GM12891 (cell line): Measurements from ENCODE around the gene THSD8.
"Not testable (repeated sequence)": the region's sequence is repeated elsewhere in the genome, so short reads cannot be mapped to it uniquely, and the experiment has no call there.

Experiments used
- DNase-seq: peaks from one replicate; pipeline ENCODE4 v3.0.0; 2011; ENCODE audit warnings: low spot score; ENCODE audit not compliant: insufficient read length
- FAIRE-seq: peaks from 2 replicates; lab custom pipeline; 2011; peaks lifted over from hg19 to GRCh38; lab: Jason Lieb, UNC
- PAX5 ChIP-seq: IDR thresholded peaks from 2 replicates; pipeline ENCODE4 v1.6.1; 2011; ENCODE audit warnings: low read length, moderate library complexity, mild to moderate bottlenecking; ENCODE audit not compliant: insufficient read depth, severe bottlenecking
- POLR2A ChIP-seq: IDR thresholded peaks from 2 replicates; pipeline ENCODE4 v1.6.1; 2011; ENCODE audit warnings: low read depth, low read length, control low read depth
- POLR2AphosphoS5 ChIP-seq: IDR thresholded peaks from 2 replicates; pipeline ENCODE4 v1.6.1; 2011; ENCODE audit warnings: low read depth, low read length, control low read depth
- POU2F2 ChIP-seq: IDR thresholded peaks from 2 replicates; pipeline ENCODE4 v1.6.1; 2011; ENCODE audit warnings: low read depth, mild to moderate bottlenecking, control low read depth, low read length, moderate library complexity
- SPI1 ChIP-seq: IDR thresholded peaks from 2 replicates; pipeline ENCODE4 v1.6.1; 2011; ENCODE audit warnings: low read depth, low read length, control low read depth
- TAF1 ChIP-seq: IDR thresholded peaks from 2 replicates; pipeline ENCODE4 v1.6.1; 2011; ENCODE audit warnings: low read depth, low read length, control low read depth

Gene THSD8

GRCh38 chr19:12791345-12792050, 10.4 kb upstream of the THSD8 start, which contains the start of gene JUNB:
Gene JUNB (plus strand): TSS chr19:12791486. CDS start chr19:12791772, 286 bp downstream.
- FAIRE-seq (peak; percentile 95), DNase-seq (no peak)
- peak; percentile 54 for TF ChIP-seq SPI1
- peak; percentile 100 for TF ChIP-seq POLR2AphosphoS5
- peak; percentile 100 for TF ChIP-seq POLR2A
- peak; percentile 98 for TF ChIP-seq TAF1
- peak; percentile 64 for TF ChIP-seq PAX5
- TF ChIP-seq POU2F2, result peak; percentile 99

- TF ChIP-seq TAF1 (peak; percentile 42; the same call in 1 of the 2 replicates), POU2F2 (no peak), PAX5 (no peak), SPI1 (0 out of 2 replicates have a peak, but pooled peaks have one; percentile 18), POLR2AphosphoS5 (peak; percentile 87; the same call in 1 of the 2 replicates), POLR2A (peak; percentile 81; the same call in 1 of the 2 replicates)
- DNase-seq (no peak), FAIRE-seq (peak; percentile 84)
These were observed 9.6 kb upstream of the THSD8 start for GRCh38 chr19:12792051-12792852.

DNA sequence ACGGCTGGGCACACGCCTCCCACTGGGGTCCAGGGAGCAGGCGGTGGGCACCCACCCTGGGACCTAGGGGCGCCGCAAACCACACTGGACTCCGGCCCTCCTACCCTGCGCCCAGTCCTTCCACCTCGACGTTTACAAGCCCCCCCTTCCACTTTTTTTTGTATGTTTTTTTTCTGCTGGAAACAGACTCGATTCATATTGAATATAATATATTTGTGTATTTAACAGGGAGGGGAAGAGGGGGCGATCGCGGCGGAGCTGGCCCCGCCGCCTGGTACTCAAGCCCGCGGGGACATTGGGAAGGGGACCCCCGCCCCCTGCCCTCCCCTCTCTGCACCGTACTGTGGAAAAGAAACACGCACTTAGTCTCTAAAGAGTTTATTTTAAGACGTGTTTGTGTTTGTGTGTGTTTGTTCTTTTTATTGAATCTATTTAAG, 9.0 kb upstream of the THSD8 start:
- TF ChIP-seq POLR2AphosphoS5 (no peak), POLR2A (no peak), SPI1 (no peak), TAF1 (no peak), PAX5 (no peak), POU2F2 (no peak)
- DNase-seq, result no peak
- FAIRE-seq, result no peak

DNA sequence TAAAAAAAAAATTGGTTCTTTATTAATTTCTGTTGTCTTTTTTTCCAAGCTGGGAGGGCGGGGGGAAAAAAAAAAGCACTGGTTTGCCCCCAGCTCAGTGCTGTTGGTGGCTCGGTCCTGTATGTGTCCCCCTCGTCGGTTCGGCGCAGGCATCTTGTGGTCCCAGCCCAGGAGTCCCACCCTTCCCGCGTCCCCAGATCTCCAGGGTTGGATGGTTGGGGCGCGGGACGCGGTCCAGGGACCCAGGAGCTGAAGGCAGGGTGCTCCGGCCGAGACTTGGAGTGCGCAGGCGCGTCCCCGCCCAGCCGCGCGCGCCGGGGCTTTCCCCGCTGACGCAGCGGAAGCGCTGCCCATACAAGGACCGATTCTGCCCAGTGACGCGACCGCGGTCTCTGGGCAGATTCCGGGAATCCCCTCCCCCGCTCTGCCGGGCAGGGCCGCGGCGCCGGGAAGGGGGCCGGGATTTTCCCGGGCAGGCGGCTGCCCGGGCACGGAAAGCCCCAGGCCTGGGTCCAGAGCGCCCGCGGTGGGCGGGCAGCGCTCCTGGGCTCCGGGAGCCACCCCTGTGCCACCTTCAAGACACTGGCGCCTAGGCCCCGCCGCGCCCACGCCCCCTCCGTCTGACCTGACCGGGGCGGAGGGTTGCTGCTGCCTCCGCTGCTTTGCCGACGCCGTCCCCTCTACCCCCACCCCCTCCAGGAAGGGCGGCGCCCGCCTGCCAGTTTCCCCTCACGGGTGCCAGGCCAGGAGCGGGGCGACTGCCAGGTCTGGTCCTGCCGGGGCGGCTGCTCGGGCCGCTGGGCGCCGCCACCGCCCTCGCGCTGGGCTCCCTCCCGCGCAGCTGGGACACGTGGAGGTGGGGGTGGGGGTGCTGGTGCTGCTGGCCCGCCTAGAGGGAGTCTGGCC, 8.3 kb upstream of the THSD8 start:
- DNase-seq (peak; percentile 86), FAIRE-seq (peak; percentile 96)
- TF ChIP-seq PAX5 (peak; percentile 10), POLR2A (peak; percentile 85), SPI1 (no peak), TAF1 (peak; percentile 18; the same call in 1 of the 2 replicates), POLR2AphosphoS5 (peak; percentile 94), POU2F2 (peak; percentile 85; the same call in 1 of the 2 replicates)

- TF ChIP-seq TAF1 (no peak), SPI1 (peak; percentile 16; the same call in 1 of the 2 replicates)
These were observed 7.5 kb upstream of the THSD8 start for GRCh38 chr19:12794196-12794941.

GRCh38 chr19:12794971-12795381, 6.9 kb upstream of the THSD8 start:
- DNase-seq, result no peak
- no peak for TF ChIP-seq POLR2A
- no peak for TF ChIP-seq SPI1
- no peak for TF ChIP-seq POU2F2
- no peak for TF ChIP-seq PAX5
- TF ChIP-seq POLR2AphosphoS5, result no peak
- TF ChIP-seq TAF1, result no peak
- no peak for FAIRE-seq

More at GRCh38 chr19:12794196-12794941, 7.5 kb upstream of the THSD8 start:
- DNase-seq, result no peak
- no peak for FAIRE-seq

- DNase-seq (no peak), FAIRE-seq (peak; percentile 95)
- TF ChIP-seq SPI1 (no peak), POU2F2 (0 out of 2 replicates have a peak, but pooled peaks have one; percentile 7)
These were observed 5.5 kb upstream of the THSD8 start for GRCh38 chr19:12796146-12797071.

DNA sequence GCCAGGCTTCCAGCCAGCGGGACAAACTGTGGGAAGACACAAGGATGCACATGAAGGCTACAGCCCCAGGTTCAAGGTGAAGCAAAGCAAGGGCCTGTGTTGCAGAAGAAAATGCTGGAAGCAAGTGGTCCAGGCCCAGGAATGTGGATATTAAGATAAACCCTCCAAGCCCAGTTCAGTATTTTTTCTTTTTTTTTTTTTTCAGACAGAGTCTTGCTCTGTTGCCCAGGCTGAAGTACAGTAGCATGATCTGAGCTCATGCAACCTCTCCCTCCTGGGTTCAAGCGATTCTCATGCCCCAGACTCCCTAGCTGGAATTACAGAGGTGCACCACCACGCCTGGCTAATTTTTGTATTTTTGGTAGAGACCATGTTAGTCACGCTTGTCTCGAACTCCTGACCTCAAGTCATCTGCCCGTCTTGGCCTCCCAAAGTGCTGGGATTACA, 4.7 kb upstream of the THSD8 start:
- no peak for FAIRE-seq
- TF ChIP-seq SPI1, result no peak
- no peak for TF ChIP-seq POU2F2
- no peak for TF ChIP-seq PAX5
- TF ChIP-seq POLR2AphosphoS5, result no peak
- no peak for TF ChIP-seq TAF1
- TF ChIP-seq POLR2A, result no peak

GRCh38 chr19:12797607-12798006, 4.3 kb upstream of the THSD8 start:
- DNase-seq, FAIRE-seq: not testable (repeated sequence)

More for the DNA sequence above, 4.7 kb upstream of the THSD8 start:
- DNase-seq, result no peak
